Activated naive CD4-positive, alpha-beta T cell treated with anti-CD3 and anti-CD28 coated beads, Interleukin-2, amount 50 U/mL, for 24 hours (primary cell): Measurements from ENCODE around the gene ARMC7.

ENCODE experiments used
- H3K27ac Mint-ChIP-seq: one replicate; pipeline ENCODE4 v1.8.0; 2021; ENCODE audit warnings: mild to moderate bottlenecking, mixed read lengths
- H3K27me3 Mint-ChIP-seq: one replicate; pipeline ENCODE4 v1.8.0; 2021; ENCODE audit warnings: mixed read lengths
- H3K36me3 Mint-ChIP-seq: one replicate; pipeline ENCODE4 v1.8.0; 2021; ENCODE audit warnings: mixed read lengths
- H3K4me1 Mint-ChIP-seq: one replicate; pipeline ENCODE4 v1.8.0; 2021; ENCODE audit warnings: mixed read lengths
- H3K4me3 Mint-ChIP-seq: one replicate; pipeline ENCODE4 v1.8.0; 2021; ENCODE audit warnings: mild to moderate bottlenecking, mixed read lengths
- H3K9me3 Mint-ChIP-seq: one replicate; pipeline ENCODE4 v1.8.0; 2021; ENCODE audit warnings: mixed read lengths

Gene ARMC7

DNA sequence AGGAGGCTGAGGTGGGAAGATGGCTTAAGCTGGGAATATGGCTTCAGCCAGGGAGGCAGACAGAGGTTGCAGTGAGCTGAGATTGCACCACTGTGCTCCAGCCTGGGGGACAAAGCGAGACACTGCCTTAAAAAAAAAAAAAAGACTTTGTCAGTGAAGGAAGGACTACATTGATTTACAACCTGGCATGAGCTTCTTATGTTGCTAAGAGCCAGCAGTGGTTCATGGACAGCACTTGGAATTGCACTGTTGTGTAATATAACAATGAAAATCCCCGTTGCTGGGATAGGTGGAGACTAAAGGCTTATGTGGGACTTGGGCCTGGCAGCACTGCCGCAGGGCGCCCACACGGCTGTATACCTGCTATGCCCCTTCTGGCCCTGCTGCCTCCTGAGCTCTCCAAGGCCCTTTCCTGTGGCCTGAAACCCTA is 36.1 kb upstream of the ARMC7 start:
- Mint-ChIP-seq H3K27ac (peak overlapping the region; percentile 55), H3K4me1 (peaks cover 11% of the 10 kb centered on the region), H3K4me3 (no peak overlapping the region), H3K27me3 (no peaks in the 10 kb centered on the region), H3K36me3 (no peaks in the 10 kb centered on the region), H3K9me3 (no peaks in the 10 kb centered on the region)

DNA sequence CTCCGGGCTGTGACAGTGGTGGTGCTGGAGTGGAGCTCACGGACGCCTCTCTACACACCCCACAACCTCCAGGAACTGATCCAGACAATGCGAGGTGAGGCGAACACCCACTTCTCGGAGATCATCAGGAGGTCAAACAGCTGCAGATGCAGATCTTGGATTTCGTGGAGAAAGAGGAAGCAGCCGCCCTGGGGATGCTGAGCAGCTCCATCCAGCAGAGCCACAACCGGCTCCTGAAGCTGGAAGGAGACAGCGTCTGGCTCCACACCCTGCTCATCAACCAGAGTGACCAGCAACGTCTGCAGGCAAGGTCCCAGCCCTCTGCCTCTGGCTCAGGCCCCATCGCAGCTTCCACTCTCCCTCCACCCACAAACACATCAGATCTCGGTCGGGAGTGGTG is 35.2 kb upstream of the ARMC7 start:
- H3K27ac Mint-ChIP-seq, result no peak overlapping the region
- H3K4me1 Mint-ChIP-seq, result peaks cover 7% of the 10 kb centered on the region
- H3K27me3 Mint-ChIP-seq, result no peaks in the 10 kb centered on the region
- H3K9me3 Mint-ChIP-seq, result no peaks in the 10 kb centered on the region
- H3K36me3 Mint-ChIP-seq, result no peaks in the 10 kb centered on the region
- H3K4me3 Mint-ChIP-seq, result no peak overlapping the region

DNA sequence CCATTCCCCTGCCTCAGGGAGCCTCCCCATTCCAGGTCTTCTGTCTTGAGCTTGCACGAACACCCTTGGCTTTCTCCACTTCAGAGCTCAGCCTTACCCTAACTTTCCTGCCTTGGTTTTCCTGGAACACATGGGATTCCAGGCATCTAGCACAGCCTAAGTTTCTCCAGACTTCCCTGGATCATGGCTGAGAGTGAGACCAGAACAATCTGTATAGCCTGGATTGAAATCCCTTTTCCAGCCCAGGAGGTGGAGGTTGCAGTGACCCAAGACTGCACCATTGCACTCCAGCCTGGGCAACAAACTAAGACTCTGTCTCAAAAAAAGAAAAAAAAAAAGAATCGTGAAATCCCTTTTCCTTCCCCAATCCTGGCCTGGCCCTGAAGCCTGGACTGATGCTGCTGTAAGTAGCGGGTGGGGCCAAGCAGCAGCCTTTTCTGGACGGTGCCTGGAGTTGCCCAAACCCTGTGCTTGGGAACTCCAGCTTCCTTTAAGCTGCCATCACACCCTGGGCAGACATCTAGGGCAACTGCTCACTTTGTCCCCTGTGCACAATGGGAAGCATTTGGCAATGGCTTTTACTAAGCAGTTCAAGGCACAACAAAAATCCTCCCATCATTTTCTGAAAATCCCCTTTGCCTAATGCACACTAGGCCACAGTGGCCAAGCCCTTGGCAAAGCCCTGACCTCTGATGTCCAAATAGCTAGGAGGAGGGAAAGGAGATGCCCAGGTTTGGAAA is 34.0 kb upstream of the ARMC7 start:
- H3K4me3 Mint-ChIP-seq, result no peak overlapping the region
- H3K9me3 Mint-ChIP-seq, result no peaks in the 10 kb centered on the region
- peaks cover 7% of the 10 kb centered on the region for H3K4me1 Mint-ChIP-seq
- no peaks in the 10 kb centered on the region for H3K27me3 Mint-ChIP-seq
- no peak overlapping the region for H3K27ac Mint-ChIP-seq
- H3K36me3 Mint-ChIP-seq, result no peaks in the 10 kb centered on the region

DNA sequence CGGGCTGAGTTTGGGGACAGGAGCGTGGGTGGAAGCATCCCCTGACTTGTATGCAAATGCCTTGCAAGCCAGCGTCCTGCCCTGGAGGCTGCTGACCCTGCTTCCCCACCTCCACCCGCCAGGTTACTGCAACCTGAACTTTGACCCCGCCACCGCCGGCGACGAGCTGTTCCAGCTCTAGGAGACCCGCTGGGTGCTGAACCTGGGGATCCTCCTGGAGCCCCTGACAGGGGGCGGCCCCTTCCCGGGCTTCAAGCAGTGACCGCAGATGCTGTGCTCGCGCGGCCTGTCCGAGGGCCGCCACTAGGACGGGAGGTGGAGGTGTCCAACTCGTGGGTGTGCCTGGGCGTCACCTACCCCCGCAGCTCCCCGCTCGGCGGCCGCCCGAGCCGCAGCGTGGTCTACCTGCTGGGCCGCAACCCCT is 32.7 kb upstream of the ARMC7 start:
- peak overlapping the region; percentile 68 for H3K27ac Mint-ChIP-seq
- H3K4me3 Mint-ChIP-seq, result peak overlapping the region; percentile 75
- H3K9me3 Mint-ChIP-seq, result no peaks in the 10 kb centered on the region
- H3K27me3 Mint-ChIP-seq, result no peaks in the 10 kb centered on the region
- H3K36me3 Mint-ChIP-seq, result no peaks in the 10 kb centered on the region
- peaks cover 7% of the 10 kb centered on the region for H3K4me1 Mint-ChIP-seq

DNA sequence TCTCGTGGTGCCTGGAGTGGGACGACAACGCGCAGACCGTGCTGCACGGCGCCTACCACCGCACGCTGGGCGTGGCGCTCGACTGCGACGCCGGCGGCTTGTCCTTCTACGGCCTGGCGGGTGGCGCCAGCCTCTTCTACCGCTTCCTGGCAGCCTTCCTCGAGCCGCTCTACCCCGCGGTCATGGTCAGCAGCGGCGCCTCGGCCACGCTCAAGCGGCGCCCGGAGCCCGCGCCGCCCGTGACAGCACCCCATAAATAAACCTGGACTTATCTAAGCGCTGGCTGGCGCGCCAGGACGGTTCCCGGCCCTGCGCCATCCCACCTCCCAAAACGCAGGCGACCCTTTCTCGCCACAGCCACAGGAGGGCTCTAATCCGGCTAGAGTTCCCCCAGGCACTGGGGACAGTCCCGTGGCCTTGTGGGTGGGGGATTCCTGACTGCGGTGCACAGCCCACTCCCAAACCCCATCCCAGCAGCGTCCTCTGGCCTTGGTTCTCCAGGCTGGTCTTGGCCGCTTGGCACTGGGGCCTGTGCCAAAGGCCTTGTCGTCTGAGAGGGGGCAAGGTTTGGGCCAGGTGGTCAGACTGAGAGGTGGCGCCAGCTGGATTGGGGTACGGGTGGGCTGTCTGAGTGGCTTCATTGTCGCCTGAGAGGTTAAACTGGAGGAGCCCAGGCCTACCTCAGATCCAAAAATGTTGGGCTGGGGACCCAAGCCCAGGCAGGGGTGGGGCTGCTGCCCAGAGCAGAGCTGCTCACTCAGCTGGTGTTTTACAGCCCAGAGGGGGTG is 32.1 kb upstream of the ARMC7 start:
- no peaks in the 10 kb centered on the region for H3K36me3 Mint-ChIP-seq
- no peaks in the 10 kb centered on the region for H3K9me3 Mint-ChIP-seq
- H3K4me1 Mint-ChIP-seq, result peaks cover 10% of the 10 kb centered on the region
- no peaks in the 10 kb centered on the region for H3K27me3 Mint-ChIP-seq
- H3K27ac Mint-ChIP-seq, result peak overlapping the region; percentile 68
- H3K4me3 Mint-ChIP-seq, result peak overlapping the region; percentile 75

DNA sequence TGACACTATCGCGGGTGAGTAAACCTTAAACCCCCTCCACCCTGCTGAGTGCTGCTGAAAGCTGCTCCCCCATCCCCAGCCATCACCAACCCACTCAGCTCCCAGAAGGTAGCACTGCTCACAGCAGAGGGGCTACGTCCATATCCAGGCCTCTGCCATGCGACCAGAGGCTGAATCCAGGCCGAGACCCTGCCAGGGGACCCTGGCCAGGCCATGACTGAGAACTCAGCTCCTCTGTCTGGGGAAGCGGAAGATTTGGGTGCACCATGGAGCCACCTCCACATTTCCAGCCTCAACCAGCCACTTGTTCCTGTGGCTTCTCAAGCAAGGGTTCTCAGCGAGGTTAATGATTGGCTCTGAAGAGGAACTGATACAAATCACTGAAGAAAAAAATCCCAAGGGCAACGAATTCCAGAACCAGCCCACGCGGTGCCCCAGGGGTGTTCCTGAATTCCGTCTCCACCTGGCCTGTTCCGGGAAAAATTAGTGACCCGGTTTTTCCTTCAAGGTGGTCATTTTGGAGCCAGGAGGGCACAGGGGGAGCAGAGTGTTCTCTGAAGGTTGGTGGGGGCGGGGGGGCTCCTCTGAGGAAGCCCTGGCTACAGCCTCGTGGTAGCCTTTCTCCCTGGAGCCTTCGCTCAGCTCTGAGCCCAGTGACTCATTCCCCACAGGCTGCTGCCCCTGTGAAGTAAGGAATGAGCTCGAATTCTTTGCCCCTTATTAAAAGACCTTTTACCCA is 31.3 kb upstream of the ARMC7 start:
- Mint-ChIP-seq H3K4me1 (peaks cover 11% of the 10 kb centered on the region), H3K36me3 (no peaks in the 10 kb centered on the region), H3K9me3 (no peaks in the 10 kb centered on the region), H3K27ac (no peak overlapping the region), H3K27me3 (no peaks in the 10 kb centered on the region), H3K4me3 (no peak overlapping the region)

DNA sequence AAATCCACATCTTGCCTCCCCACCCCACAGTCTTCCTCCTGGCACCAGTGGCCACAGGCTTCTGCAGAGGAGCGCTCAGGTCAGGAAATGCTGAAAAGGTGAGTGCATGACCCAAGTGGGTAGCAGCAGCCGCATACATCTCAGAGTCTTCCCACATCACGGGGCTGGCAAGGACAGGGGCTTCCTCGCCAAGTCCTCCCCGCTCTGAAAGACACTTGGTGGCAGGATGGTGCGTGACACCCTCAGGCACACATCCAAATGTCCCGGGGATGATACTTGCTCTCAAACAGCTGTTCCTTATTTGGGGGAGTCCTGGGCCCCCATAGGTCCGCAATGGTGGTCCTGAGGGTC is 30.8 kb upstream of the ARMC7 start:
- Mint-ChIP-seq H3K36me3 (no peaks in the 10 kb centered on the region), H3K4me3 (no peak overlapping the region), H3K9me3 (no peaks in the 10 kb centered on the region), H3K27me3 (no peaks in the 10 kb centered on the region), H3K27ac (no peak overlapping the region), H3K4me1 (peaks cover 15% of the 10 kb centered on the region)

DNA sequence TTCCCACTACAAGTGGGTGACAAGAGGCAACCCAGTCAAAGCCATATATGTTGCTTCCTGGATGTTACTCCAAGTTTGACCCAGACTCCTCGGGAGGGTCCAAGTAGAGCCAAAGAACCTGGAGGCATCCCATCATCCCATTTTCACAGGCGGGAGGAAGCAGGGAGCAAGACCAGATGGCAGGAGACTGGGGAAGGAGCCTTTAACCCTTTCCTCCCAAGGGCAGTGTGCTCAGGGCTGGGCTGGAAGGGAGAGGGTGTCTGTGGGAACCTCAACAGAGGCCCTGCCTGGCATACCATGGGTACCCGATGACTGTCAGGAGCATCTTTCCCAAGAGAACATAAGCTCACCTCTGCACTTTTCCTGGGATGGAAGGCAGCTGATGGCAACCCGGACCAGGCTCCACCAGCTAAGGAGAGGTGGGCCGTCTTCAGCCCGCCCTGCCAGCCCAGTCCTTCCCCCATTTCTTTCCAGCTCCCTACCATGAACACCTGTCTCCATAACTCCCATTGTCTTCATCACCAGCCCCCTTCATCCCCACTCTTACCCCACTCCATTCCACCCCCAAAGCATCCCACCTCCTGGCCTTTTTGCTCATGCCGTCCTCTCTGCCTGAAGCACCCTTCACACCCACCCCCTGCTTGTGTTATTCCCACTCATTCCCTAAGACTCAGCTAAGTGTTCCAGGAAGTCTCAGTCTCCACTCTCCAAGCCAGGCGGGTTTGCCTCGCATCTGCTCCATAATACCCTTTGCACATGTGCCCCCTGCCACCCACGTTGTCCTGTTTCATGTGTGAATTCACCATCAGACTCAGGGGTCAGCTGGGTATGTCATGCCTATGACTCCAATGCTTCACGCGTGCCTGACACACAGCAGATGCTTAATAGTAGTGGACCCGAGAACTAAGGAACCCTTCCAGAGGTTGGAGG is 27.9 kb upstream of the ARMC7 start:
- peaks cover 31% of the 10 kb centered on the region for H3K4me1 Mint-ChIP-seq
- H3K27me3 Mint-ChIP-seq, result no peaks in the 10 kb centered on the region
- H3K27ac Mint-ChIP-seq, result no peak overlapping the region
- no peaks in the 10 kb centered on the region for H3K36me3 Mint-ChIP-seq
- no peak overlapping the region for H3K4me3 Mint-ChIP-seq
- H3K9me3 Mint-ChIP-seq, result no peaks in the 10 kb centered on the region

DNA sequence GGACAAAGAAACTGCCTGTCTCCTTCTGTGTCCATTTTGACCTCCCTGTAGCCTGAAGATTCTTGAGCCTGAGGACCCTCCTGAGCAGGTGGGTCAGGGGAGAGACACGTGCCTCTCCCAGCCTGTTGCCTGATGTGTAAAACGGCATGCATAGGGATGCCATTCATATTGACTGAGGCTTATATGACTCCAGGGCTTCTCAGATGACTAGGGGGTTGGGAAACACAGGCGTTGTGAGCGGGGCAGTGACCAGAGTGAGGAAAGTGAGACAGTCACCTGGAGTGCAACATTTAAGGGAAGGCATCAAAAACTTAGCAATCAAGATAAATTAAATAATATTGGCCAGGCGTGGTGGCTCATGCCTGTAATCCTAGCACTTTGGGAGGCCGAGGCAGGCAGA is 27.1 kb upstream of the ARMC7 start:
- H3K27me3 Mint-ChIP-seq, result no peaks in the 10 kb centered on the region
- H3K9me3 Mint-ChIP-seq, result no peaks in the 10 kb centered on the region
- H3K27ac Mint-ChIP-seq, result no peak overlapping the region
- peaks cover 31% of the 10 kb centered on the region for H3K4me1 Mint-ChIP-seq
- H3K4me3 Mint-ChIP-seq, result no peak overlapping the region
- H3K36me3 Mint-ChIP-seq, result no peaks in the 10 kb centered on the region

DNA sequence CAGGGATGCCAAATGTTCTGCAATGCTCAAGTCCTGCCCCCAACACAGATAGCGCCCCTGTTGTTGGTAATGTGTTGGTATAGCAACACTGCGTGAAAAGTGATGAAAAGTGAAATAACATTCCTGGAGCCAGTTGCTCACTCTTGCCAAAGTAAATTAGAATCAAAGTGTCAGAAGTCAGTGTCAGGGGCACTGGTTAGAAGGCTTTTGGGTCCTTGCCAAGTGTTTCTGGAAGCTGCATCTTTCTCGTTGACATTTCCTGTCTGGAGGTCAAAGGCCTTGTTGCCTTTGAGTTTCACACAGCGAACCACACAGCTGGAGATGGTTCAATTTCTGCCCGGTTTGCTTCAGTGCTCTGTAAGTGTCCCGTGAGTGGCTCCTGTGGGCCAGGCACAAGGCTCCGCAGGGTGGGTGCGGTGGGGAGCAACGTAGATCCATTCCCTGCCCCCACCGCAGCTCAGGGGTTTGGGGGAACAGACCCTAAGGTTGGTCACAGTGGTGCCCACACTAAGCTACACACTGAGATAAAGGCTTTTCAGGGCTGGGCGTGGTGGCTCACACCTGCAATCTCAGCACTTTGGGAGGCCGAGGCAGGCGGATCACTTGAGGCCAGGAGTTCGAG is 25.6 kb upstream of the ARMC7 start:
- H3K27me3 Mint-ChIP-seq, result no peaks in the 10 kb centered on the region
- peak overlapping the region; percentile 59 for H3K27ac Mint-ChIP-seq
- H3K4me3 Mint-ChIP-seq, result no peak overlapping the region
- peaks cover 29% of the 10 kb centered on the region for H3K4me1 Mint-ChIP-seq
- no peaks in the 10 kb centered on the region for H3K9me3 Mint-ChIP-seq
- H3K36me3 Mint-ChIP-seq, result no peaks in the 10 kb centered on the region

DNA sequence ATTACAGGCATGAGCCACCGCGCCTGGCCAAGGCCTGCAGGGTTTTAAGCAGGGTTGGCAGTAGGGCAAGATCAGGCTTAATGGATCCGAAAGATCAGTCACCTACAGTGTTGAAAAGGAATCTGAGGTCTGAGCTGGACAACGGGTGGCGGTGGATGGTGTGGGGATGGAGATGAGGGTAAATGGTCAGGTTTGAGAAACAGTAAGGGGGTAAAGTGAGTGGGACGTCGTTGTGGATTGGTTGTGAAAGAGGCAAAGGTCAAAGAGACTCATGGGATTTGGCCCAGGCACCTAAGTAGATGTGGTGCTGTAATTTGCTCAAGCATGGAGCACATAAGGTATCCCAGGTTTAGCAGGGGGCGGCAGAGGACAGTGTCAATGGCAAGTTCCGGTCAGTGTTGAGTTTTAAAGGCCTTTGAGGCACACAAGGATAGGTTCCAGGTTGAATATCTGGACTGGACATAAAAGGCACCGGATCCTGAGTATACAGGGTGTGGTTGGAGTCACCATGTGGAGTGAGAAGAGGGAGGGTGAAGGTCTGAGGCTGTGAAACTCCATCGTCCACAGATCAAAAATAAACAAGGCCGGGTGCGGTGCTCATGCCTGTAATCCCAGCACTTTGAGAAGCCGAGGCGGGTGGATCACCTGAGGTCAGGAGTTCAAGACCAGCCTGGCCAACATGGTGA is 23.1 kb upstream of the ARMC7 start:
- Mint-ChIP-seq H3K9me3 (no peaks in the 10 kb centered on the region), H3K4me1 (peaks cover 52% of the 10 kb centered on the region), H3K27me3 (no peaks in the 10 kb centered on the region), H3K4me3 (peak overlapping the region; percentile 37), H3K36me3 (no peaks in the 10 kb centered on the region), H3K27ac (peak overlapping the region; percentile 3)

DNA sequence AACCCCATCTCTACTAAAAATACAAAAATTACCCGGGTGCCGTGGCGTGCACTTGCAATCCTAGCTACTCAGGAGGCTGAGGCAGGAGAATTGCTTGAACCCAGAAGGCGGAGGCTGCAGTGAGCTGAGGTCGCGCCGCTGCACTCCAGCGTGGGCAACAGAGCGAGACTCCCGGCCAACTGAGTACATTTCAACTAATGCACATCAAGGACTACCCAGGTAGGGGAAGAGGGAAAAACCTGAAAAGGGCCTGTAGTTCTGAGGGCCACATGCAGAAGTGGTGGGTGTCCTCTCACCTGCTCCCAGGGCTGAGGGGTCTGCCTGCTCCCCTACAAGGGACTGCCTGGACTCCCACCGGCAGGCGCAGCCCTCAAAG is 22.6 kb upstream of the ARMC7 start:
- no peaks in the 10 kb centered on the region for H3K9me3 Mint-ChIP-seq
- H3K27ac Mint-ChIP-seq, result peak overlapping the region; percentile 3
- no peaks in the 10 kb centered on the region for H3K27me3 Mint-ChIP-seq
- peak overlapping the region; percentile 37 for H3K4me3 Mint-ChIP-seq
- no peaks in the 10 kb centered on the region for H3K36me3 Mint-ChIP-seq
- peaks cover 56% of the 10 kb centered on the region for H3K4me1 Mint-ChIP-seq

DNA sequence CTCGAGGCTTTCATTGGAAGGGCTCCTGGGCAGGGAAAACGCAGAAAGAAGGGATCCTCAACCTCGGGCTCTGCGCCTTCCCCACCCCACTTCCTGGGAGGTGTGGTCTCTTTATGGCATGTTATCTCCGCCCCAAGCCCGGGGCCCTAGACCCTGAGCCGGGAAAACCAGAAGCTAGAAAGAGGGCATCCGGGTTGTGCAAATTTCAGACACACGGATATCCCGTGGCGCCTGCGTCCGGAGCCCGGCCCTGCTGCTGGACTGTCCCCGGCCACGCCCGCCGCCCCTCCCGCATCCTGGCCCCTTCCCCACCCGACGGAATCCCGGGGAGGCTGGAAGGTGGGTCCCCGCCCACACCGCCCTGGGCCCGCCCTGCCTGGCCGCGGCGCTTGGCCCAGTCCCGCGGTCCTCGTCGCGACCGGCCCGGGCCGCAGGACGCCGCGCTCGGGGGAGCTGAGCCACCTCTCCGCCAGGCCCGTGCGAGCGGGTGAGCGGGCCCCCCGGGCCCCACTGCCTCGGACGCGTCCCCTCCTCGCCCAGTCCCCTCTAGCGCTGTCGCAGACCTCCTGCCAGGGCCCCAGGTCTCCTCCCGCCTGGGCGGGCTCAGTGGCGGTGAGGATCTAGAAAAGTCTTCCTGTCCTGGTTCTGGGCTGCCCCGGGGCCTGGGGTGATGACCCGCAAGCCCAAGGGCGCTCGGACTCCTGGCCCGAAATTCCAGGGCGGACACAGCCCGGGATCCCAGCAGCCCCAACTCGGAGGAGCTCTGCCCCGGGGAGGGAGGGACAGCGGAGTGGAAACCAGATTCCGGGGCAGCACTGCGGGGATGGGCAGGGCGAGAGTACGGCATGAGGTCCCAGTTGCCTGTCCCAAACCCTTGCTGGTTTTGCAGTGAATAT is 22.0 kb upstream of the ARMC7 start, which contains the start of gene SLC16A5:
SLC16A5 (plus strand) TSS at position 397 of the 896 bp plus-strand sequence. CDS start 5,683 bp downstream, outside the sequence.
- Mint-ChIP-seq H3K4me3 (peak within 1 kb of the TSS; percentile 80), H3K36me3 (no peaks in the 10 kb centered on the region), H3K27ac (peak within 1 kb of the TSS; percentile 86), H3K9me3 (no peaks in the 10 kb centered on the region), H3K4me1 (peaks cover 59% of the 10 kb centered on the region), H3K27me3 (no peaks in the 10 kb centered on the region)
